NCI-H146 treated with DMSO at 0.1 percent for 48 hours (cell line): ENCODE data around the gene THBS2.
"Not testable (repeated sequence)": the region's sequence is repeated elsewhere in the genome, so short reads cannot be mapped to it uniquely, and the experiment has no call there.

Experiments
- DNase-seq: peaks from one replicate; lab custom pipeline; 2025; ENCODE audit not compliant: unreplicated experiment; lab: John Stamatoyannopoulos, UW

The THBS2 gene

DNA sequence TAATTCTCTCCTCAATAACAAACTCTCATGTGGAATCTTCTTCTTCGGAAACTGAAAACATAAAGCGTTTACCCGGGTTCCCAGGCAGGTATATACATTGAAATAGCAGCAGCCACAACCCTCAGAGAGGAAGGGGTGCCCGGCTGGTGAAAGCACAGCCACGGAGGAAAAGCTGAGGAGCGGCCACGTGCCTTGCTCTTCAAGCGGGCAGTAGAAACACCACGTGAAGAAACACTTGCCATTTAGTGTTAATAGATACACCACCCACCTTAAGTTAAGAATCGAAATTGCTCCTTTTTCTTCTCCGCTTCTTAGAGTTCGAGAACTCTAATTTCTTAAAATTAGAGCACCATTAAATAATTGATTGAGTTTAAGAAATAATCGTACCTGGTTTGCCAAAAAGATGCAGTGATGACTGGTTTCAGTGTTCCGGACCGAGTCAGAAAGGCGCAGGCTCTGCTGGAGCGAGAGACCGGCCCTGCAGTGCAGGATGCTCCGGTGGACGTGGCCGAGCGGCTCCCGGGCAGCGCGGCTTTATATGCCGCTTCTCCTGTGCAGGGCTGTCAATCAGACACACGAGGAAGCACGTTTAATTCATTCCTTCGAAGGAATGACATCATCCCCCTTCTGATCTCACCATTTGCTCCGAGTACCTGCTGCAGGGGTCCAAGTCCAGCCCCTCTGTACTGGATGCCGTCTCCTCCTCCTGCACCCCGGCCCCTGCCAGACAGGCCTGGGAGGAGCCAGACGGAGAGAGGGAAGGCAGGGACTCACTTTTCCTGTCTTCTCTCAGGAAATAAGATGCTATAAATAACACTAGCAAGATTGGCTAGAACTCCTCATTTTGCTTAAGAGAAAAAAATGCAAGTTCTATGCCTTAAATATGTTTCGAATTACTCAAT, at the start of gene THBS2:
Gene THBS2, minus strand, starts transcription at position 510 of the 902 bp plus-strand sequence. CDS start 3,062 bp downstream, outside the sequence.
- no peak for DNase-seq

DNA sequence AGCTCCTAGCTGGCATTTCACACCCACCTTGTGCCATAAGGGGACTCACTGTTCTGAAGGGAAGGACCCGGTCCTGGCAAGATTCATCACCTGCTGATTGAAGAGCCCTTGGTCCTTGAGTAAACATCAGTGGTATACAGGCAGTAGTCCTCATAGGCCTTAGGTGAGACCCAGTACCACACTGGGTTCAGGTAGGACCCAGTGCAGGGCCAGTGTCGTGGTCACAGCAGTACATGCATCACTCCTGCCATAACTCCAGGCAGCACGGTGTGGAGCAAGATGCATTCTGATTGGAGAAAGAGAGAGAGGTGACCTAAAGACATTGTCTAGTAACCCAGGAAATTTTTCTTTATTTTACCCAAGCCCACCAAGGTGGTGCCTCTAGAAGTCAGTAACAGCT, 49.1 kb upstream of the THBS2 start:
- DNase-seq: no peak

DNA sequence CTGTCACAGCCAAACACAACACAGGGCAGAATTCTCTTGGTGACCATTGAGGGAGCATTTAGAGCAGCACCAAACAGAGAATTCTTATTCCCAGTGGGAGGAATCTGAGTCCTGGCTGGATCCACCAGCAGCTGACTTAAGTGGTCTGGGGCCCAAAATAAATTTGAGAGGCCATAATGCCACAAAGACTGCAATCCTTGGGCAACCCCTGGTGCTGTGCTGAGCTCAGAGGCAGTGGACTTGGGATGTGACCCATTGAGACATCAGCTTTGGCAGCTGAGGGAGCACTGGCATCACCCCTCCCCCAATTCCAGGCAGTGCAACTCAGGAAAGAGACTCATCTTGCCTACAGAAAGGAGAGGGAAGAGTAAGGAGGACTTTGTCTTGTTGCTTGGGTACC, 48.6 kb upstream of the THBS2 start:
- DNase-seq: no peak

DNA sequence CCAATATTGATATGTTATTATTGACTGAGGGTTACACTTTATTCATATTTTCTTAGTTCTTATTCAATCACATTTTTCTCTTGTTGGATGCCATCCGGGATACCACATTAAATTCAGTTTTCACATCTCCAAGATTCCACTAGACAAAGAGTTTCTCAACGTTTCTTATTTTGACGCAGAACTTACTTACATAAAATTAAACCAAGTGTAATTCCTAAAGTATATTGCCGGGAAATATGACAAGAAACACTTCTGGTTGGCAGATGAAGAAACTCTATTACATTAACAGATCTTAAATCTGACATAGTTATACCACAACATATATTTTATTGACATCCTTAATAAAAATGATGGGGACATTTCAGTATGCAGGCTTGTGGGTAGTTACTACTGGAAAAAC, 47.3 kb upstream of the THBS2 start:
- no peak for DNase-seq

GRCh38 chr6:169298626-169299025, 45.0 kb upstream of the THBS2 start:
- DNase-seq: not testable (repeated sequence)

- DNase-seq: no peak
Measured at GRCh38 chr6:169296622-169297021, 43.0 kb upstream of the THBS2 start.

GRCh38 chr6:169296170-169296569, 42.5 kb upstream of the THBS2 start:
- DNase-seq: no peak

DNA sequence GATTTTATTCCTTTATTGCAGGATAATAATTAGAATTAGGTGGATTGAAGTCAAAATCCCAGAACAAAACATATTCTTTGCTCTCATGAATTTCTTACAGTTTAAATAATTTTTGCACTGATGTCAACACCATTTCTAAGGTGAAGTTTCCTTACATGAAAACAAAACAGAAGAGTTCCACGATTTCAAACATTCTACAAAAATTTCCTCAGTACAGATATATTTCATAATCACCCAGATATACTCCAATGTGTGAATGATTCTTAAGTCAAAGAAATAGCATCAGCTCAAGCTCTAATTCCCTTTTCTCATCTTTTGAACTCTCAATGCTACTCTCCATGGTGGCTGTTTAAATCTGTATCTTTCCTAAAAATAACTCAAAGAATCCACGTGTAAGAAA, 39.5 kb upstream of the THBS2 start:
- DNase-seq: no peak

DNA sequence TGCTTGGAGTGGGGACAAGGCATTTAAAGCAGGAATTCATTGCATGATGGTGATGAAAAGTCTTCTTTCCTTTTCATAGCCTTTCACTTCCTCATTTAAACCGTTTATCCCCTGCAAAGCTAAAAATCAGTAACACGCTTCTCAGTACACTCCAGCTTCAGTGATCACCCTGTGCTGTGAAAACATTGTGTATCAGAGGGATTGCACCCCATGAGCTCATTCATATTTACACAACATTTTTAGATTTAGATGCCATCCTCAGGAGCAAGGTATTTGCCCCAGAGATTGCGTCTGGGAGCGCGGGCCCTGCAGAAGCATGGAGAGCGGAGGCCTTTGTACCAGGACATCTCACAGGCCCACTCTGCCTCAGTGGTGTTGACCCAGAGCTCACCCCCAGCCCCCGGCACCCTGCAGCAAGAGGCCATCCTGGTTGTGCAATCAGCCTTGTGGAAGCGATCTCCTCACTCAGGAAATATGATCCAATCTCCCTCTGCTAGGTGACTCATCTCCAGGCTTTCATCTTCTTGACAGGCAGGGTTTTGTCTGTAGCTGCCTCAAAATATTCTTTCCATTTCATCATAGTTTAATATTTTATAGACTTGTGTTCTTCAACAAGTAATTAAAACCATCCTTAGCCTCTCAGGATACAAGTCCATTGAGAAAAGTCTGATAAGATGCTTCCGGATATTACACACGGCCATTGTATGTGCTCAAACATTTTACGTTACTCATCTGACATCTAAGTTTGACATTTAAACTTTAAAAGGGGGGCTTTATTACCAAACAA, 38.9 kb upstream of the THBS2 start:
- DNase-seq: peak; percentile 21

DNA sequence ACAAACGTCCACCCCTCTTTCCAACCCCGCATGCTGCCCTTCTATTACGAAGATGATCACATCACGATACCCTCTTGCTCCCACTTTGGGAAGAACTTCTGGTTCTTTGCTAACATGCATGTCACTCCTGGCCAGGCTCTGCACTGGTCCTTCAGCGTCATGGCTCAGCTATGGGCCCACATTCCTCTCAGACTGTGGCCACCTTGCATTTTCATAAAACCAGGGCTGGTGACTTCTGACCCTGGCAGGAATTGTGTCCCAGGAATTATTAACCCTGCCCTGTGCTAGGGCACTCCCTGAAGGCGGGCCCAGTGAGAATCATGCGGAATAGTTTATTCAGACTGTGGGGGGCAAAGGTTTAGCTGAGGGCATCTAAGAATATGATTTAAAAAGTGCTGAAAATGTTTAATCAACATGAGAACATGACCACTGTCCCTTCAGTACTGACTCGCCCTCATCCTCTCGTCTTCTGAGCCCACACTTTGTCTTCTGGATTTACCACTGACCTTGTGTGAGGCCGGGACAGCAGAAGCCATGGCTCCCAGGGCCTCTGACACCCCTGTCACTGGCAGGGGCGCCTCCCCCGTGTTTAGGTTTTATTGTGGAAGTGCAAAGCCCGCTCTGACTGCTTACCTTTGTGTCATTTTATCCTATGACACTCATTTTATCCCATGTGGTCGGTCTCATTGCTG, 38.1 kb upstream of the THBS2 start:
- DNase-seq: no peak

GRCh38 chr6:169291148-169291547, 37.5 kb upstream of the THBS2 start:
- DNase-seq: no peak

DNA sequence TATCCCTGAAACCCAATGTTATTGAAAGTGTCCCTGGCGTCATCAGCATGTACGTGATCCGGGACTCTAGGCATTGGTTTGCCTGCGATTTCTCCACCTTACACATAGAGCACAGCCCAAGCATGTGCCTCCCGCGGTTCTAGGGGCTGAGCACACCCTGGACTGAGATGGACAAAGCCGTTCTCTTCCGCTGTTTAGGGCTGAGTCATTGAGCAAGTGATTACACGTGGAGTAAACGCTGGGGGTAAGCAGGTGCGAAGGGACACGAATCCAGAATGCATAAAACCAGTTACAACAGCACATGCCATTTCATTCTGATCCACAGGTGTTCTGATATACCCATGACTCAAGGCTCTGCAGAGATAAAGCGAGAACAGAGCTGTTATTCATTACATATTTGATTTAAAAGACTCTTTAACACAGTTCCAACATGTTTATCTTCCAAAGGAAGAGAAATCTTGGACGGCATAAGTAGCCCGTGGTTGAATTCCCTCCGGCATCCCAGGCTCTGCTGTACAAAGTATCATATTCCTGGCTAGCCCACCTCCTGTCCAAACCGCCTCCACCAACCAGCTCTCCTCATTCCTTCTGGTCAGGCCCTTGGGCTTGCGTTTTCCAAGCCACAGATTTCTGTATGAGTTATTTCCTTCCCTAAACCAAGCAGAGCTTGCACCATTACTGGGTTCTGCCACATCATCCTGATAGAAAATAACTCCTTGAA, 36.1 kb upstream of the THBS2 start:
- no peak for DNase-seq

DNA sequence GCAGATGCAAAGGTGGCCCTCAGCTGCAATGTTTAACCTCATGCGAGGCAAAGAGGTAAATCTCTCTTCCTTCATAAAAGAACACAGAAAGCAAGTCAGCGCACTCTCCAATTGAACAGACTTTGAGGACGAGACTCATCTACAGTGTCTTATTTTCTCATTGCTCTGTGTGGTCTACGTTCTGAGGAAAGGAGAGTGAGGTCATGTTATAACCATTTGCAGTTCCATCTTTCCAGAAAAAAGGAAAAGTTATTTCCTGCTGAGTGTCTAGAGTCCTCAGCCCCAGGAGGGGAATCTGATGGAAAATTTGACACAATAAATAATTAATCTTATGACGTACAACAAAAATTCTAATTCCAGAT, 35.6 kb upstream of the THBS2 start:
- no peak for DNase-seq

GRCh38 chr6:169288591-169288990, 34.9 kb upstream of the THBS2 start:
- no peak for DNase-seq

GRCh38 chr6:169287675-169288074, 34.0 kb upstream of the THBS2 start:
- no peak for DNase-seq

- DNase-seq: no peak
Measured at GRCh38 chr6:169286961-169287360, 33.3 kb upstream of the THBS2 start.

- no peak for DNase-seq
Measured at GRCh38 chr6:169285165-169285564, 31.5 kb upstream of the THBS2 start.

DNA sequence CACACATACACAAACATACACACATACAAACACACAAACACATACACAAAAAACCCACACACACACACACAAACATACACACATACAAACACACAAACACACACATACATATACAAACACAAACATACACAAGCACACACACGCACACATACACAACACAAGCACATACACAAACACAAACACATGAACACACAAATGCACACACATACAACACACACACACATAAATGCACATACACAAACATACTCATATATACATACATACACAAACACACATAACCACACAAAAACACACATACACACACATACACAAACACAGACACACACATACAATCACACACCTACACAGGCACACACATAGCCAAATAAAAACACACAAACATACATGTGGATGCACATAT, 30.3 kb upstream of the THBS2 start:
- DNase-seq: no peak

DNA sequence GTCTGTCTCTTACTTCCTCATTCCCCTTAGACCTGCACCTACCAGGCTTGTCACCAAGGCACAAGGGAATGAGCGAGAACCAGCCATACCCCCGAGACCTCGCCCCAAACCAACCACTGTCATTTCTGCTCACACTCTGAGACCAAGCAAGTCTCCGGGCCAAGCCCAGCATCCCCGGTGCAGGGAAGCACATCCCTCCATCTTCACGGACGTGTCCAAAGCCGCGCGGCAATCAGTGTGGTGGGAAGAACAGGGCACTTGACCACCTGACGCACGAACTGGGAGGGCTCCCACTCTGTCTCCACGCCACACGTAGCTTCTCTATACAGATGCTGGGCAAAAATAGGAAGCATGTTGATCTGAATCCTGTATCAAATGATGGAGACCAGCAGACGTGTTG, 28.4 kb upstream of the THBS2 start:
- DNase-seq: no peak

- DNase-seq: no peak
Measured at GRCh38 chr6:169277619-169278018, 24.0 kb upstream of the THBS2 start.

- no peak for DNase-seq
Measured at GRCh38 chr6:169274781-169275180, 21.1 kb upstream of the THBS2 start.
